ENCODE results near the gene RARA. TPM values are rescaled to one million over a fixed set of nuclear protein-coding genes. Genes with fewer than 3 reads are reported as not detected.
"Not testable (repeated sequence)": the region's sequence is repeated elsewhere in the genome, so short reads cannot be mapped to it uniquely, and the experiment has no call there.

Gene RARA
- total RNA-seq, 4 donors from 2014 or later = 18.5 to 41.8 (median 28.5) TPM

DNA sequence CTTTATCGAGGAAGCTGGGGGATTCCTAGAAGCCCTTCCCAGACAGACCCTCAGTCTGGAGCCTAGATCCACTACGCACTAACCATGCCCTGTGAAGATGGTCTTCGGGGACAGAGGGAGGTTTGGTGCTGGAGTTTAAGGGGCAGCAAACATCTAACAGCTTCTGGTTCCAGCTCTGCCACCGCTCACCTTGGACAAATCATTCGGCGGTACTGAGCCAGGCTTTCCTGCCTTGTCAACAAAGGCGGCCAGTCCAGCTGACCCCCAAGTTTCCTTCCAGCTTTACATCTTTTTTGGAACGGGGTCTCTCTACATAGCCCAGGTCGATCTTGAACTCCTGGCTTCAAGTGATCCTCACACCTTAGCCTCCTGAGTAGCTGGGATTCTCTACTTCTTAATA is 55.9 kb downstream of the RARA start:
- H3K27me3 ChIP-seq = peaks cover 16% of the 10 kb centered on the region
- no peak overlapping the region for H3K27ac ChIP-seq
- H3K9me3 ChIP-seq = no peaks in the 10 kb centered on the region
- no peak for ATAC-seq
- peaks cover 0 to 22% (median 5%) of the 10 kb centered on the region in 3 donors for H3K4me1 ChIP-seq
- no peaks in the 10 kb centered on the region for H3K36me3 ChIP-seq
- TF ChIP-seq EP300 (IDR thresholded peaks at IDR 0.05) = no peak
- TF ChIP-seq, protein P1, sequence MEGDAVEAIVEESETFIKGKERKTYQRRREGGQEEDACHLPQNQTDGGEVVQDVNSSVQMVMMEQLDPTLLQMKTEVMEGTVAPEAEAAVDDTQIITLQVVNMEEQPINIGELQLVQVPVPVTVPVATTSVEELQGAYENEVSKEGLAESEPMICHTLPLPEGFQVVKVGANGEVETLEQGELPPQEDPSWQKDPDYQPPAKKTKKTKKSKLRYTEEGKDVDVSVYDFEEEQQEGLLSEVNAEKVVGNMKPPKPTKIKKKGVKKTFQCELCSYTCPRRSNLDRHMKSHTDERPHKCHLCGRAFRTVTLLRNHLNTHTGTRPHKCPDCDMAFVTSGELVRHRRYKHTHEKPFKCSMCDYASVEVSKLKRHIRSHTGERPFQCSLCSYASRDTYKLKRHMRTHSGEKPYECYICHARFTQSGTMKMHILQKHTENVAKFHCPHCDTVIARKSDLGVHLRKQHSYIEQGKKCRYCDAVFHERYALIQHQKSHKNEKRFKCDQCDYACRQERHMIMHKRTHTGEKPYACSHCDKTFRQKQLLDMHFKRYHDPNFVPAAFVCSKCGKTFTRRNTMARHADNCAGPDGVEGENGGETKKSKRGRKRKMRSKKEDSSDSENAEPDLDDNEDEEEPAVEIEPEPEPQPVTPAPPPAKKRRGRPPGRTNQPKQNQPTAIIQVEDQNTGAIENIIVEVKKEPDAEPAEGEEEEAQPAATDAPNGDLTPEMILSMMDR (IDR thresholded peaks at IDR 0.05) = no peak
- TF ChIP-seq POLR2A (IDR thresholded peaks at IDR 0.05) = no peak
- TF ChIP-seq POLR2AphosphoS5 (IDR thresholded peaks at IDR 0.05) = no peak
- WGBS, 2 donors (ENCODE audit: low coverage in 1 of 2) = 60 to 80% methylated on average over 1 to 3 of the region's 9 CpGs
- peak overlapping the region in 1 of 2 donors; percentile 58 for H3K4me3 ChIP-seq

DNA sequence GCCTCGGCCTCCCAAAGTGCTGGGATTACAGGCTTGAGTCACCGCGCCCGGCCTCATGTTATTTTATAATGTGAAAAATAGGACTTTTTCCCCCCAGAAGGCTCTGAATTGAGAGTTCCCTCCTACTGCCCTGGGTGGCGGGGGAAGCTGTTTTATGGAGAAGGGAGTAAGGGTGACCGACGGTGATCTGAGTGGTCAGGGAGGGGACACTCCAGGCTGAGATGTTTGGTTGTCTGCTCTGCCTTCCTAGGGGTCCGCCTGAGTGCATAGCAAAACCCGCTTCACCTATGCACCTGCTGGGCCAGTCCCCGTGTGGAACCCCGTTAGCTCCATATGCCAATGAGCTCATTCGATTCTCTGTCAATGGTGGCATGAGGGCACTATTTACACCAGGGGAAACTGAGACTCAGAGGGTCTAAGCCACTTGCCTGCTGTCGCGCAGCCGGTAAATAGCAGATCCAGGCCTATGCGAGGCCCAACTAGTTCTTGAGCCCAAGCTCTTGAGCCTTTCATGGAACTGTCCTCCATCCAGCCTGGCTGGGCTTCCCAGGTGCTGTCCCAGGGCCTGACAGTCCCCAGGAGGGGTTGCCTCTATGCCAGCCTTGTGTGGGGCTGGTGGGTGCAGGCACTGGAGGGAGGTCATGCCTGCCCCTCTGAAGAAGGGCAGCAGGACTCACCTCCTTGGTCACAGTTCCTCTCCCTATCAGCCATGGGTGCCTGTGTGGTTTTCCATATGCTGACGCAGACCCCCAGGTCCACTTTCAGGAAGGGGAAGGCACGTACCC is 57.3 kb downstream of the RARA start:
- no peak for TF ChIP-seq POLR2AphosphoS5 (IDR thresholded peaks at IDR 0.05)
- no peak for TF ChIP-seq POLR2A (IDR thresholded peaks at IDR 0.05)
- TF ChIP-seq EP300 (IDR thresholded peaks at IDR 0.05) = no peak
- TF ChIP-seq, protein P1 (IDR thresholded peaks at IDR 0.05) = no peak
- no peaks in the 10 kb centered on the region for H3K36me3 ChIP-seq
- ATAC-seq = no peak

DNA sequence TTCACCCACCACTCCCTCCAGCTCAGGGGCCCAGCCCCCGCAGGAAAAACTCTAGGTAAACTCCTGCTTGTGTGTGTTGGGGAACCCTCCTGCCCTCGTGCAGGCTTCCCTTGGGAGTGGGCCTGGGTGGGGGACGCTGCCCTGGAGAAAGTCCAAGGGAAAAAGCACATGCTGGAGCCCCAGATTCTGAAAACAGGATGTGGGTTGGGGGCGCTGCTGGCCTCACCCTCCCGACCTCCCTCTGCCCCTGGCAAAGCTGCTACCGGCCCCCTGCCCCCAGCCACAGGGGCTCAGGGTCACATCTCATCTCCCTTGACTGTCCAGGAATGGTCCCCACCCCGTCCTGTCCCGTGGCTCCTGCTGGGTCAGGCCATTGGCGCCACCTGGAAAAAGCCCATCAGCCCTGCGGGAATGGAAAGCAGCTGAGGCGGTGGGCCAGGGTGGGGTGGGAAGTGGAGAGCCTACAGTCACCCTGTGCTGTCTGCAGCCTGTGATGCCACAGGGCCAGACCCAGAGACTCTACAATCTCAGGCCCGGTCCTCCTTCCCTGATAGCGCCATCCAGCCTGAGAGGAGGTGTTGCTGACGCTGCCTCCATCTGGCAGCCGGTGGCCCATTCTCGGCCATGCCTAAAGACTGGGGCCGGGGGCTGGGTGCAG is 58.0 kb downstream of the RARA start:
- Histone ChIP-seq H3K36me3 (no peaks in the 10 kb centered on the region), H3K9me3 (no peaks in the 10 kb centered on the region), H3K4me1 (peaks cover 0 to 22% (median 5%) of the 10 kb centered on the region in 3 donors), H3K4me3 (no peak overlapping the region), H3K27me3 (peaks cover 16% of the 10 kb centered on the region), H3K27ac (no peak overlapping the region)
- no peak for ATAC-seq
- TF ChIP-seq POLR2AphosphoS5 (IDR thresholded peaks at IDR 0.05) (no peak), POLR2A (IDR thresholded peaks at IDR 0.05) (no peak)
- TF ChIP-seq, protein P1 (IDR thresholded peaks at IDR 0.05) = no peak
- WGBS, 2 donors (ENCODE audit: low coverage in 1 of 2) = 80 to 100% methylated on average over 1 of the region's 17 CpGs

More for the DNA sequence above, 57.3 kb downstream of the RARA start:
- no peaks in the 10 kb centered on the region for H3K9me3 ChIP-seq
- H3K27me3 ChIP-seq = peaks cover 16% of the 10 kb centered on the region
- WGBS, 2 donors (ENCODE audit: low coverage in 1 of 2) = 70 to 83% methylated on average over 1 to 2 of the region's 18 CpGs
- H3K4me1 ChIP-seq = peaks cover 0 to 22% (median 5%) of the 10 kb centered on the region in 3 donors
- no peak overlapping the region for H3K27ac ChIP-seq
- no peak overlapping the region for H3K4me3 ChIP-seq

GRCh38 chr17:40367728-40368127 is 58.7 kb downstream of the RARA start:
- H3K4me3 ChIP-seq, H3K27ac ChIP-seq, ATAC-seq, H3K36me3 ChIP-seq, H3K9me3 ChIP-seq: not testable (repeated sequence)
- 97 to 100% methylated on average over 2 to 6 of the region's 9 CpGs for WGBS, 2 donors (ENCODE audit: low coverage in 1 of 2)
- Histone ChIP-seq H3K27me3 (peaks cover 16% of the 10 kb centered on the region), H3K4me1 (peaks cover 0 to 16% (median 5%) of the 10 kb centered on the region in 3 donors)

- Histone ChIP-seq H3K4me1 (no peaks in the 10 kb centered on the region), H3K4me3 (no peak overlapping the region), H3K9me3 (no peaks in the 10 kb centered on the region), H3K27me3 (peaks cover under 1% of the 10 kb centered on the region), H3K36me3 (no peaks in the 10 kb centered on the region), H3K27ac (no peak overlapping the region)
- ATAC-seq = no peak
- TF ChIP-seq EP300 (IDR thresholded peaks at IDR 0.05) (no peak), POLR2AphosphoS5 (IDR thresholded peaks at IDR 0.05) (no peak), POLR2A (IDR thresholded peaks at IDR 0.05) (no peak)
- TF ChIP-seq, protein P1 (IDR thresholded peaks at IDR 0.05) = no peak
- WGBS, 2 donors (ENCODE audit: low coverage in 1 of 2) = 86 to 88% methylated on average over 4 to 5 of the region's 7 CpGs
These were observed 60.9 kb downstream of the RARA start for GRCh38 chr17:40369923-40370322.

All from gastroesophageal sphincter (tissue), 4 donors.